SK-N-SH (cell line): Measurements from ENCODE around the gene HRK. TPM values are rescaled to one million over a fixed set of nuclear protein-coding genes. Genes with fewer than 3 reads are reported as not detected.

Experiments used
- CTCF ChIA-PET: fragments of 300-600, 350-600 bp; formaldehyde crosslinking; extraction: SDS; loops from one replicate; lab custom pipeline; 2021; lab: Yijun Ruan, JAX
- POLR2A ChIA-PET: fragments of 350-600 bp; sonication (Branson Sonifier 250); formaldehyde crosslinking; extraction: SDS; loops from one replicate; lab custom pipeline; 2020; ENCODE audit warnings: antibody characterized with exemption, inconsistent platforms; lab: Yijun Ruan, JAX
- DNase-seq: peaks from one replicate; pipeline ENCODE4 v3.0.0; 2012
- H2AFZ ChIP-seq: fragments of 200-600 bp; sonication (generic); 2 replicates; pipeline ENCODE4 v1.8.1; 2016; ENCODE audit warnings: antibody characterized with exemption, mild to moderate bottlenecking, low read depth
- H3F3A ChIP-seq: fragments of 200-600 bp; sonication (generic); replicated peaks from 2 replicates; pipeline ENCODE3; 2016; ENCODE audit warnings: antibody characterized with exemption, mild to moderate bottlenecking; ENCODE audit not compliant: insufficient read depth
- H3K27ac ChIP-seq, 2 experiments: fragments of 200-500 bp in 1 of 2; fragments of 200-600 bp in 1 of 2; sonication (Bioruptor generic) in 1 of 2; sonication (generic), shearing (Covaris generic) in 1 of 2; 2 replicates each; pipeline versions ENCODE4 v1.5.1 to v1.6.1; 2014 to 2016; ENCODE audit warnings: low read depth in 2 of 2, inconsistent platforms in 1 of 2, low read length in 1 of 2, mild to moderate bottlenecking in 1 of 2, mixed read lengths in 1 of 2
- H3K27me3 ChIP-seq: fragments of 200-600 bp; sonication (generic), shearing (Covaris generic); 2 replicates; pipeline ENCODE4 v1.6.1; 2016; ENCODE audit warnings: mixed run types; ENCODE audit not compliant: insufficient read depth
- H3K36me3 ChIP-seq, 2 experiments: fragments of 200-500 bp in 1 of 2; fragments of 200-600 bp in 1 of 2; sonication (Bioruptor generic) in 1 of 2; sonication (generic) in 1 of 2; replicated peaks in 1 of 2; 2 replicates each; pipeline versions ENCODE3 to v1.5.1; 2014 to 2016; ENCODE audit warnings: low read length in 1 of 2, mild to moderate bottlenecking in 1 of 2; ENCODE audit not compliant: insufficient read depth in 2 of 2, control insufficient read depth in 1 of 2
- H3K4me1 ChIP-seq, 2 experiments: fragments of 200-500 bp in 1 of 2; fragments of 200-600 bp in 1 of 2; sonication (Bioruptor generic) in 1 of 2; sonication (generic), shearing (Covaris generic) in 1 of 2; 2 replicates each; pipeline versions ENCODE4 v1.5.1 to v1.6.1; 2014 to 2016; ENCODE audit warnings: low read depth in 1 of 2, low read length in 1 of 2, mixed run types in 1 of 2; ENCODE audit not compliant: insufficient read depth in 2 of 2, control insufficient read depth in 1 of 2
- H3K4me2 ChIP-seq: fragments of 200-600 bp; sonication (generic), shearing (Covaris generic); 2 replicates; pipeline ENCODE4 v1.6.1; 2017; ENCODE audit warnings: mixed run types
- H3K4me3 ChIP-seq, 2 experiments: fragments of 200-500 bp in 1 of 2; fragments of 200-600 bp in 1 of 2; sonication (Bioruptor generic) in 1 of 2; sonication (generic), shearing (Covaris generic) in 1 of 2; 2 replicates each; pipeline versions ENCODE4 v1.5.1 to v1.8.1; 2014 to 2016; ENCODE audit warnings: low read depth in 2 of 2, inconsistent platforms in 1 of 2, low read length in 1 of 2, mild to moderate bottlenecking in 1 of 2, mixed read lengths in 1 of 2, moderate library complexity in 1 of 2
- H3K79me2 ChIP-seq: fragments of 200-600 bp; sonication (generic); 2 replicates; pipeline ENCODE4 v1.8.1; 2017; ENCODE audit warnings: mild to moderate bottlenecking; ENCODE audit not compliant: insufficient read depth
- H3K9ac ChIP-seq: fragments of 200-600 bp; sonication (generic); 2 replicates; pipeline ENCODE4 v1.6.1; 2017; ENCODE audit warnings: mixed run types
- H3K9me2 ChIP-seq: fragments of 200-600 bp; sonication (generic); 2 replicates; pipeline ENCODE4 v1.6.1; 2017; ENCODE audit warnings: mixed run types
- H3K9me3 ChIP-seq: fragments of 200-600 bp; sonication (generic); 2 replicates; pipeline ENCODE4 v1.6.1; 2017; ENCODE audit warnings: mixed run types, mild to moderate bottlenecking, moderate library complexity
- H4K20me1 ChIP-seq: fragments of 200-600 bp; sonication (generic); 2 replicates; pipeline ENCODE4 v1.6.1; 2017; ENCODE audit warnings: mild to moderate bottlenecking, mixed run types; ENCODE audit not compliant: insufficient read depth
- ELF1 ChIP-seq: IDR thresholded peaks from 2 replicates; pipeline ENCODE4 v1.4.0; 2012
- EP300 ChIP-seq, 2 experiments: IDR thresholded peaks; 2 replicates each; pipeline versions ENCODE4 v1.4.0 to v1.6.1; 2012; ENCODE audit warnings: borderline replicate concordance in 1 of 2, low read depth in 1 of 2, low read length in 1 of 2
- EZH2phosphoT487 ChIP-seq: fragments of 200-600 bp; sonication (generic); IDR thresholded peaks from 2 replicates; pipeline ENCODE4 v1.6.1; 2017; ENCODE audit warnings: low read depth, mixed run types, mild to moderate bottlenecking, antibody characterized with exemption, moderate library complexity, borderline replicate concordance
- GABPA ChIP-seq: IDR thresholded peaks from 2 replicates; pipeline ENCODE4 v1.4.0; 2012; ENCODE audit warnings: low read depth, mild to moderate bottlenecking
- NRF1 ChIP-seq: IDR thresholded peaks from 2 replicates; pipeline ENCODE4 v1.6.1; 2012; ENCODE audit warnings: low read depth, mild to moderate bottlenecking, low read length
- RAD21 ChIP-seq: IDR thresholded peaks from 2 replicates; pipeline ENCODE4 v1.6.1; 2012; ENCODE audit warnings: mild to moderate bottlenecking, low read length
- RFX5 ChIP-seq: IDR thresholded peaks from 2 replicates; pipeline ENCODE4 v1.6.1; 2012; ENCODE audit warnings: mild to moderate bottlenecking, improper control_type of control experiment, low read length
- RXRA ChIP-seq: IDR thresholded peaks from 2 replicates; pipeline ENCODE4 v1.4.0; 2012; ENCODE audit warnings: low read depth, mild to moderate bottlenecking, borderline replicate concordance
- TCF12 ChIP-seq: IDR thresholded peaks from 2 replicates; pipeline ENCODE4 v1.4.0; 2012
- YY1 ChIP-seq: IDR thresholded peaks from 2 replicates; pipeline ENCODE4 v1.4.0; 2012; ENCODE audit warnings: low read depth, mild to moderate bottlenecking
- WGBS: methylation state at CpG from one replicate; pipeline ENCODE4 v1.1.6; 2017; ENCODE audit warnings: low lambda C conversion rate; 5-methylcytosine and 5-hydroxymethylcytosine counted together
- polyA plus RNA-seq, 3 experiments: library from polyadenylated mRNA; depleted of rRNA; stranded (reverse); fragments of >200 nt; gene quantifications; 2 replicates each; pipeline ENCODE4 v1.2.3, GENCODE V29; 2012
- TF ChIP-seq, protein P1 (sequence below): IDR thresholded peaks from 2 replicates; pipeline ENCODE4; 2012
- TF ChIP-seq, protein P2 (sequence below): fragments of 200-600 bp; sonication (generic); IDR thresholded peaks from 2 replicates; pipeline ENCODE4 v1.6.1; 2017; ENCODE audit warnings: antibody characterized with exemption, mild to moderate bottlenecking, moderate library complexity
- TF ChIP-seq, protein P3 (sequence below): fragments of 150-350 bp; IDR thresholded peaks from 2 replicates; pipeline ENCODE4 v1.6.1; 2016; ENCODE audit warnings: mild to moderate bottlenecking, low read depth, low read length
- TF ChIP-seq, protein P4 (sequence below): IDR thresholded peaks from 2 replicates; pipeline ENCODE4 v1.4.0; 2012; ENCODE audit warnings: low read depth
- TF ChIP-seq, protein P5 (sequence below): fragments of 150-350 bp; IDR thresholded peaks from 2 replicates; pipeline ENCODE4 v1.6.1; 2017; ENCODE audit warnings: antibody characterized with exemption, low read length, low read depth, borderline replicate concordance

The HRK gene
- polyA plus RNA-seq, 1 of the 3 experiments (the other 2 are of a cell fraction), result 0.02 TPM

DNA sequence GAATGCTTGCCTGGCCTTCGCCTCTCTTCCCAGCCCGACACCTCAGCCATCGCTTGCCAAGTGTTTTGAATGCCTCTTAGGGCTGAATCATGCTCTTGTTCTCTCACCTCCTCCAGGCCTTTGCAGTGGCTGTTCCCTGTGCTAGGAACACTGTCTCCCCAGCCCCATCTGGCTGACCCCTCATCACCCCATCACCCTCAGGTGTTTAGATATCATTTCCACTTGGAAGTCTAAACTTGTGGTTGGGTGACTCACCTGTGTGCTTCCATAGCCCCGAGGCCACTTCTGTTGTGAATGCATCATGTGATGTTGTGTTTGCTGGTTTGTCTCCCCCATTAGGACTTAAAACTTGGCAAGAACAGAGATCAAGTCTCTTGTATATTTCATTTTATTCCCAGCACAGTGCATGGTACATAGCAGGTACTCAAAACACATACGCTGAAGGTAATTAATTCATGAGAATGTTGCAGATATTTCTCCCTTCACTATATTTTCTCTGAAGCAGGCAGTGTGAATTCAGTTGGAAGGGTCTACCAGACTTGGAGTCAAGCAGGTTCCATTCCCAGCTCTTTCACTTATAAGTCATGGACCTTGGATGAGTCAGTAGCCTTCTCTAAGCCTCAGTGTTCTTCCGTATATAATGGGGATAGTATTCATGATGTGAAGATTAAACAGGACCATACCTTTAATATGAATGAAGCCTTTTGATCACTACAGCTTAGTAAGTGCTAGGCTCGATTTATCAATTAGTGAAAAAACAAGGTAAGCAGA lies 67.8 kb downstream of the HRK start:
- Histone ChIP-seq H3K9me3 (no peaks in the 10 kb centered on the region), H3K36me3 (no peaks in the 10 kb centered on the region), H3K4me2 (no peak overlapping the region), H3K27me3 (no peaks in the 10 kb centered on the region), H3K79me2 (peaks cover 3% of the 10 kb centered on the region; the same call in 1 of the 2 replicates), H3K4me1 (peaks cover 3 to 4% of the 10 kb centered on the region in 2 experiments; a peak in 2 of 4 replicates), H3K9ac (no peak overlapping the region), H4K20me1 (no peaks in the 10 kb centered on the region)
- CTCF ChIA-PET, result interaction anchor here (0.6 kb wide), 1 partner anchor 28 kb away, joined by 3 read pairs; no protein-coding TSS in a partner anchor
- DNase-seq, result no peak
- 84% methylated on average over 7 of the region's 7 CpGs for WGBS
- no peak for TF ChIP-seq ELF1
- TF ChIP-seq EP300 (IDR thresholded peaks at IDR 0.05; ENCODE audit: borderline replicate concordance in 1 of 2, low read depth in 1 of 2, low read length in 1 of 2), result no peak
- TF ChIP-seq RAD21, result no peak
- TF ChIP-seq, protein P1, sequence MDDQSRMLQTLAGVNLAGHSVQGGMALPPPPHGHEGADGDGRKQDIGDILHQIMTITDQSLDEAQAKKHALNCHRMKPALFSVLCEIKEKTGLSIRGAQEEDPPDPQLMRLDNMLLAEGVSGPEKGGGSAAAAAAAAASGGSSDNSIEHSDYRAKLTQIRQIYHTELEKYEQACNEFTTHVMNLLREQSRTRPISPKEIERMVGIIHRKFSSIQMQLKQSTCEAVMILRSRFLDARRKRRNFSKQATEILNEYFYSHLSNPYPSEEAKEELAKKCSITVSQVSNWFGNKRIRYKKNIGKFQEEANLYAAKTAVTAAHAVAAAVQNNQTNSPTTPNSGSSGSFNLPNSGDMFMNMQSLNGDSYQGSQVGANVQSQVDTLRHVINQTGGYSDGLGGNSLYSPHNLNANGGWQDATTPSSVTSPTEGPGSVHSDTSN, result no peak
- TF ChIP-seq, protein P2, sequence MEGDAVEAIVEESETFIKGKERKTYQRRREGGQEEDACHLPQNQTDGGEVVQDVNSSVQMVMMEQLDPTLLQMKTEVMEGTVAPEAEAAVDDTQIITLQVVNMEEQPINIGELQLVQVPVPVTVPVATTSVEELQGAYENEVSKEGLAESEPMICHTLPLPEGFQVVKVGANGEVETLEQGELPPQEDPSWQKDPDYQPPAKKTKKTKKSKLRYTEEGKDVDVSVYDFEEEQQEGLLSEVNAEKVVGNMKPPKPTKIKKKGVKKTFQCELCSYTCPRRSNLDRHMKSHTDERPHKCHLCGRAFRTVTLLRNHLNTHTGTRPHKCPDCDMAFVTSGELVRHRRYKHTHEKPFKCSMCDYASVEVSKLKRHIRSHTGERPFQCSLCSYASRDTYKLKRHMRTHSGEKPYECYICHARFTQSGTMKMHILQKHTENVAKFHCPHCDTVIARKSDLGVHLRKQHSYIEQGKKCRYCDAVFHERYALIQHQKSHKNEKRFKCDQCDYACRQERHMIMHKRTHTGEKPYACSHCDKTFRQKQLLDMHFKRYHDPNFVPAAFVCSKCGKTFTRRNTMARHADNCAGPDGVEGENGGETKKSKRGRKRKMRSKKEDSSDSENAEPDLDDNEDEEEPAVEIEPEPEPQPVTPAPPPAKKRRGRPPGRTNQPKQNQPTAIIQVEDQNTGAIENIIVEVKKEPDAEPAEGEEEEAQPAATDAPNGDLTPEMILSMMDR, result no peak
- TF ChIP-seq EZH2phosphoT487, result no peak
- TF ChIP-seq GABPA, result no peak
- no peak for TF ChIP-seq RFX5
- TF ChIP-seq, protein P3, sequence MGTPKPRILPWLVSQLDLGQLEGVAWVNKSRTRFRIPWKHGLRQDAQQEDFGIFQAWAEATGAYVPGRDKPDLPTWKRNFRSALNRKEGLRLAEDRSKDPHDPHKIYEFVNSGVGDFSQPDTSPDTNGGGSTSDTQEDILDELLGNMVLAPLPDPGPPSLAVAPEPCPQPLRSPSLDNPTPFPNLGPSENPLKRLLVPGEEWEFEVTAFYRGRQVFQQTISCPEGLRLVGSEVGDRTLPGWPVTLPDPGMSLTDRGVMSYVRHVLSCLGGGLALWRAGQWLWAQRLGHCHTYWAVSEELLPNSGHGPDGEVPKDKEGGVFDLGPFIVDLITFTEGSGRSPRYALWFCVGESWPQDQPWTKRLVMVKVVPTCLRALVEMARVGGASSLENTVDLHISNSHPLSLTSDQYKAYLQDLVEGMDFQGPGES, result no peak
- TF ChIP-seq, protein P4, sequence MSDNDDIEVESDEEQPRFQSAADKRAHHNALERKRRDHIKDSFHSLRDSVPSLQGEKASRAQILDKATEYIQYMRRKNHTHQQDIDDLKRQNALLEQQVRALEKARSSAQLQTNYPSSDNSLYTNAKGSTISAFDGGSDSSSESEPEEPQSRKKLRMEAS, result no peak
- TF ChIP-seq, protein P5, sequence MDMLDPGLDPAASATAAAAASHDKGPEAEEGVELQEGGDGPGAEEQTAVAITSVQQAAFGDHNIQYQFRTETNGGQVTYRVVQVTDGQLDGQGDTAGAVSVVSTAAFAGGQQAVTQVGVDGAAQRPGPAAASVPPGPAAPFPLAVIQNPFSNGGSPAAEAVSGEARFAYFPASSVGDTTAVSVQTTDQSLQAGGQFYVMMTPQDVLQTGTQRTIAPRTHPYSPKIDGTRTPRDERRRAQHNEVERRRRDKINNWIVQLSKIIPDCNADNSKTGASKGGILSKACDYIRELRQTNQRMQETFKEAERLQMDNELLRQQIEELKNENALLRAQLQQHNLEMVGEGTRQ, result no peak
- no peak for TF ChIP-seq RXRA
- TF ChIP-seq NRF1, result no peak
- TF ChIP-seq YY1, result no peak
- TF ChIP-seq TCF12, result no peak
- TF ChIP-seq, all 33 proteins: peak for 0
- Histone ChIP-seq H3K27ac (no peak overlapping the region), H3F3A (peaks cover 7% of the 10 kb centered on the region), H2AFZ (no peak overlapping the region), H3K9me2 (no peaks in the 10 kb centered on the region), H3K4me3 (no peak overlapping the region)
- POLR2A ChIA-PET, result no interaction called here
